ENCODE results near the gene PITPNC1.

Gene PITPNC1

DNA sequence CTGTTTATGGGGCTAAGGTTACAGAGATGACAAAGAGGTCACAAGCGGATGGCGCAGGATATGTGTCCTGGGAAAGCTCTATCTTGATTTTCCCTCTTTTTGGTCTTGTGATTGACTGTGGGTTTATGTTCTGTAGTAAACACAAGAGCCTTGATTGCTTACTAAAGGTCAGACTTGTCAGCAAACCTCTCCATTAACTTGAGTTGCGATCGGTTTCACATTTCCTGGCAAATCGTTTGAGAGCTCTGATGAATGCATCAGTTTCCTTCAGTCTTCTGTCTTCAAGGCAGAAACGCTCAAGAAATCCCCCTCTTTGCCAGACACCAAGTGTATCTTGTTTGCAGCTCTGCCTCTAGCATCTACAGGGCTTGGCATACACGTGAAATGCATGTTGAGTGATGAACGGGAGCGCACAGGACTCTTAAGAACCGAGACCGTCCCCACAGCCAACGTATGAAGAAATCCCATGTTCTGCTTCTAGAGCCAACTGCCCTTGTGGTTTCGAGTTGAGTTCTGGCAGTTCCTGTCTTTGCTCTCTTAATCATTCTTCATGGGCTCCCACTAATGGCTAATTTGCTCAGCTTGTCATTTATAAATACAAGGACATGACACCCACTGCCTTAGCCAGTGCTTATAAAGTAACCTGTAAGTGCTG, 143.3 kb downstream of the PITPNC1 start:
- FAIRE-seq = no peak

DNA sequence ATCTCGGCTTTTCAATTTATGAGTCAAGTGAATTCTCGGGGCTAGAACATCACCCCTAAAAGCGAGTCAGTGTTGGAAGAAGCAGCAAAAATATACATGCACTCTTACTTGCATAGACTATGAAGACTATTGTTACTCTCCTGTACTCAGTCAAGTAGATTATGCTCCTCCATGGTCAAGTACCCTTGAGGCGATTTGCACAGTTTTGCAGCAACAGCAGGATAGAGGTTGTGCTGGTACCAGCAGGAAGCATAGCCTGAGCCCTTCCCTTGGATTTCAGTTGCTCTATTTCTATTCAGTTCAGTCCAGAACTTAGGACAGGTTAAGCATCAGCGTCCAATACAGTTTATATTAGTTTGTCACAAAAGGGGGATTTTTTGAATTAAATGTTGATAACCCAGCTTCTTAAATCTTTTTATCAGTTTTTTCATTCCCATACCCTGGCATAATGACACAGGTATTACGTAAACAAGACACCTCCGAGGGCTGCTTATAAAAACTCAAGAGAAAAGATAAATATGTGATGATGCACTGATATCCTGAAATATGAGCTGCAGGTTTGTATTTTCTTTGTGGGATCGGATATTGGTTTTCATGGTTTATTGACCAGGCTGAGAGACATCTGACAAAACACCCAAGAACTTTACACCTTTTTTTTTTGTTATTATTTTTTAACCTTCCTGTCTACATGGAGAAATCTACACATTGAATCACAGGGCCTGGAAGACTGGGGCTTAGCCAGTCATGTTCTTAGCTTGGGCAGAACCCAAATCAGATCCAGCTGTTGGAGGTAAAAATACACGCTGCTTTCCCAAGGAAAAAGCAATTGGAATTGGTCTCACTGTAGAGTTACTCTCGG, 144.1 kb downstream of the PITPNC1 start:
- FAIRE-seq = no peak

DNA sequence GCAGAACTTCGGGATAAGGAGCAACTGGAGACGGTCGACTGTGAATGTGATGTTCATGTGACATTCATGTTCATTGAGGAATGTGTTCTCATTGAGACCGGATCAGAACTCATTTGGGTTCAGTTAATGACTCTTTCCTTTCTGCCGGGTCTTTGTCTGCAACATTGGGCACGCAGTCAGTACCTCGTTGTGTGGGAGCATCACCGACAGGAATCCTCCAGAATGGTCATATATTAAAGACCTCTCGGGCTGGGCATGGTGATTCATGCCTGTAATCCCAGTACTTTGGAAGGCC, 144.6 kb downstream of the PITPNC1 start:
- FAIRE-seq = no peak

DNA sequence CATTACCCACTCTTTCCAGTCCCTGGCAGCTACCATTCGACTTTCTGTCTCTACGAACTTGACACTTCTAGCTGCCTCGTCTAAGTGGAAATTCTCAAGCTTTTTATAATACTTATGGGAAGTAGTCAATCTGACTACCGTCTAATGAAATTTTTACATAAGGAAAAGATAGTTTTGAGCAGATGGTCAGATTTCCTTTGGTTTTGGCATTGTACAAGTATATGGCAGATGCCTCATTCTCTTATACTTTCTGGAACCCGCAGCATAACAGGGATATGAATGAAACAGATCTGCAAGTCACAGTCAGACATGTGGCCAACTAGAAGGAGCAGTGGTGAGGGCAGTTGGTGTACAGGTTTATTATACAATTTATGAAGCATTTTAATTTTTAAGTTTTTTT, 146.0 kb downstream of the PITPNC1 start:
- FAIRE-seq = no peak

DNA sequence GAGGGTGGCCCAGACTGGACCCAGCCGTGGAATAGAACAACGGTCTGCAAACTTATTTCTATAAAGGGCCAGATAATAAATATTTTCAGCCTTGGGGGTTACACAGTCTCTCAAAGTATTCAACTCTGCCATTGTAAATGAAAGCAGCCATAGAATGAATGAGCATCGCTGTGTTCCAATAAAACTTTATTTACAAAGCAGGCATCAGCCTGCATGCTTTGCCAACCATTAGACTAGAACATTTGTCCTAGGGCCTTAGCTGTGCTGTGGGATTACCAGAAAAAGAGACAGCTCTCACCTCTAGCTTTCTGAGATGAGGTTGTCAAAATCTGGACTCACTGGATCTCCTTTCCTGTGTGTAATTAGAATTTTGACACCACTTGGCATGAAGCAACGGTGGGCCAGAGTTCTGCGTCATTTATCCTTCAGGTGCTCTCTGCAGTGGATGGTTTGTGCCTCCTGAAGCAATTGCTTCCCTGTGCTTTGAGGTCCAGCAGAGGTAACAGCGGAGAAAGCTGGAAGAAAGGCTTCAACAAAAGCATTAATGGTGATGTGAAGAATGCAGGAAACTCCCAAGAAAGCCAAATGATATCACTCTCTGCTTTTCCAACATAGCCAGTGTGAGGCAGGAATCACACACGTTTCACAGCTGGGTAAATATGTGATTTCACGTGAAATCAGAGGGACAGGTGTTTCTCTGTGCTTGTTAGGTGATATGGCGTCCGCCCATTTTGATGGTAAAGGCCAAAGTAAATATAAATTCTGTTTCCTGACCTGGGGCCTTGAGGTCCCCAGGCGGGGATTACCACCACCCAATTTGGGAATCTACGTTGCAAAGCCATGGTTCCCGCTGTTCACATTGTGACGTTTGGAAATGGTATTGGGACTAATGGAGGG, 148.4 kb downstream of the PITPNC1 start:
- FAIRE-seq = no peak

DNA sequence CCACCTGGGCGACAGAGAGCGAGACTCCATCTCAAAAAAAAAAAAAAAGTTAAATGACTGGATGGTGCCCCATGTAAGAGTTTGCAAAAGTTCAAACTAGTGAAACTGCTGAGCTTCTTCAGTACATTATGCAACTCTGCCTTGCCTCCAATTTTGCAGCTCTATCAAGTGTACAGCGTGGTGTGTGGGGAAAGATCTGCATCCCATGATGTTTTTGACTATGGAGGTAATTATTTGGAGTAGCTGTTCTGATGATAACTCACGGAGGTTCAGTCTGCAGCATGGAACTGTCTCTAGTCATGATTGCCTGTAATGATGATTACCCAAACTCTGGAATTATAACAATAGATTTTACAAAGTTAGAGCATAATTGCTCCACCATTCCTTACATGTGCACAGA, 149.6 kb downstream of the PITPNC1 start:
- FAIRE-seq = no peak

DNA sequence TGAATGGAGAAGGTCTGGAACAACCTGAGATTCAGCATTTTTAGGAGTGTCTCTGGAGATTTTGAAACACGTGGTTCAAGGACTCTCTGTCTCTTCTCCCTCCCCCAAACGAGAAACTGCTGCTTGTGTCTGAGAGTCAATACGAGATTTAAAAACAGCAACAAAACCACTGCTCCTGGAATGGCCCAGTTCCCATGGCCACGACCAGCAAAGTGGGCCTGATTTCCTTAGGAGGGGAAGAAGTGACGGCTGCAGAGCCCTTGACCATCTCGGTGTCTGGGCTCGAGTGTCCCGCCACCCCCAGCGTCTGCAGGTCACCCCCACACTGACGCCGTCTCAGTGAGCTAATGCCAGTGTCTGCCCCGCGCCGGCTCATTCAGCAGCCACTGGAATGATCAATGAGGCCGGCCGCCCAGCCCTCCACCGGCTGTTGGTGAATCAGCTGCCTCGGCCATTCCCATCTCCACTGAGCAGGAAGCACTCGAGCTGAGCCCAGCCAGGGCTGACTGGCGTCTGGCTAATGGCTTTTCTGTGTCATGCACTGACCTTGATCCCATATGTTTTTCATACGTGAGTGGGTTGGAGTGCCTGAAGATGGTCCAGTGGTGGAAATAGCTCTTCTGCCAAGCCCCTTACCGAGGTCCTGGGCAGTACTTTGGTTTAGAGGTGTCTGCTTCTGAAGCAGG, 151.8 kb downstream of the PITPNC1 start:
- no peak for FAIRE-seq

DNA sequence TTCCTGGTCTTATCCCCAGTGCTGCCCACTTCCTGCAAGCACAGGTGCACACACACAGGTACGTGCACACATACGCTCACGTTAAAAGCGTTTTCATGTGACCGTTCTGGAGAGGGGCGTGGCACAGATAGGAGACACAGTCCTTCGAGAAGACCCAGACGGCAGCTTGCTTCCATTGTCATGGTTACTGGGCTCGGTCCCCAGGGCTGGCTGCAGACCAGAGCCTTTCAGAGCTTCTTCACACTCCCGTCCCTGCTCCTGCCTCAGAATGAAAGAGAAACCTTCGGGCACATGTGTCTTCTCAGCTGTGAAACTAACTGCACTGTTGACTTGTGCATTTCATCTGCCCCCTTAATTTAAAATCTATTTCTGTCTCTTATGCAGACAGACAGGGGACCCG, 154.2 kb downstream of the PITPNC1 start:
- FAIRE-seq = no peak

DNA sequence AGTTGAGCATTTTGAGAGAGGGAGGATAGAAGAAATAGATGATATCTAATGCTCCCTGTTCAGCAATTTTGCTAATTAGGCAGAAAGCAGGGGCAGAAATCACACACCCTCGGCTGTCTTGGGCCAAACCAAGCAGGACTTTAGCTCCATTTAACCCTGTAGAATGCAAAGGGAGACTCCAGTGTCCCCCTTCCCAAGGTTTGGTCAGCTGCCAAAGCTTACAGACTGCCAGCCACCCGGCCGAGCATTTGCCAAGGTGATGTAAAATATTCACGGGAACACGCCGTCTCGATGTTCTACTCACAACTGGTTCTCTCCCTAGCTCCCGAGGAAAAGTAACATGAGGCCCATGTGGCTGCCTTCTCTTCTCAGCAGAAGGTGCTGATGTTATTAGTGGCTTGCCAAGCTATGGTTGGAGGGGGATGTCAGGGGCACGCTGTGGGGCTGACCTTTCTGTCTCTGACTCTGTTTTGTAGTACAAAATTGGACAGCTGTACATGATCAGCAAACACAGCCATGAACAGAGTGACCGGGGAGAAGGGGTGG, 155.3 kb downstream of the PITPNC1 start:
- FAIRE-seq = no peak

DNA sequence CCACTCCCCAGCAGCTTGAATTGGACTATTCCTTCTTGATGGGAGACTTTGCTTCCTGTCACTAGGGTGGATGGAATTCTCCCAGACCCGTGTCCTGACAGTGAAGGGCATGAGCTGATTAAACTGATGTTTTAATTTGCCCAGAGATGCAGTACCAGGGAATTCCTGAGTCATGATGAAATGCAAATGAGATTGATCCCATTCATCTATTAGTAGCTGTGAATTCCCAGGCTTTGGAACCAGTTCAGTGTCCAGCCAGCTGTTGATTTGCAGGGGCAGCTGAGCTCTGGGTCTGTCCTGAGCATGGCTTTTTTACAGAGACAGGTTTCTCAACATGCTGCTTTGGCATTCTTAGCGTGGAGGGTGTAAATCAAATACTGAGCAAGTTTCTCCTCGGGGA, 157.9 kb downstream of the PITPNC1 start:
- no peak for FAIRE-seq

DNA sequence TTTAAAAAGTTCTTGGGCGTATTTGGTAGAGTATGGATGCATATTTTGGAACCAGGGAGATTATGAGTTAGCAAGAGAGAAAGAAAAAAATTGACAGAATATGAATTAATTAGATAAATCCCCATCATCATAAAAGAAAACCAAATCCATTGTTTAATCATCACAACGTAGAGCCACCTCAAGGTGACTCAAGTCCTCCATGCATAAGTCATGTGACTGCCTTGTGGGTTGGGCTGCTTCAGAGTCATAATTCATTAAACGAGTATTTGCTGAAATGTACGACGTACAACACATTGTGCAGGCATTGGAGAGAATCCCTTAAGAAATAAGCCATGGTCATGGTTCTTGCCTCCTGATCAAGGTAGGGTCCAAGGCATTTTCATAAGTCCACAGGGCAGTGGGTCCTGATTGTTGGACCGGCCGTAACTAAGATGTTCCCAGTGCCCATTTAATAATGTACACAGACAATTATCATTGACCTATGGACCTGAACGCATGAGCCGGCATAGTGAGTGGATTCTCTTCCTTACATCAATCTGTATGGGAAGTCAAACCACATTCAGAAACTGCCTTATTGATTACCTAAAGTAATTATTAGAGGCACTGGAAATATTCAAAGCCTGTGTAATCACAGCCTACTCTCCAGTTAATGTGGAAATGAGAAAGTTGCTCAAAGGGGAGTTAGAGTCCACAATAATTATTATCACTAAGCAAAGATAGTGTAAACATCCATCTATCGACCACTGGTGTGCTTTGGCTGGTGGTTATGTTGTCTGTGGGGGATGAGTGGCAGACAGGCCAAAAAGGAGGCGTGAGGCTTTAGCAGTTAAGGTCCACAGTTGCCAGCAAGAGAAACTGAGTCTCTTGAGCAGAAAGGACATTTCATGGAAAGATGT, 165.4 kb downstream of the PITPNC1 start:
- no peak for FAIRE-seq

DNA sequence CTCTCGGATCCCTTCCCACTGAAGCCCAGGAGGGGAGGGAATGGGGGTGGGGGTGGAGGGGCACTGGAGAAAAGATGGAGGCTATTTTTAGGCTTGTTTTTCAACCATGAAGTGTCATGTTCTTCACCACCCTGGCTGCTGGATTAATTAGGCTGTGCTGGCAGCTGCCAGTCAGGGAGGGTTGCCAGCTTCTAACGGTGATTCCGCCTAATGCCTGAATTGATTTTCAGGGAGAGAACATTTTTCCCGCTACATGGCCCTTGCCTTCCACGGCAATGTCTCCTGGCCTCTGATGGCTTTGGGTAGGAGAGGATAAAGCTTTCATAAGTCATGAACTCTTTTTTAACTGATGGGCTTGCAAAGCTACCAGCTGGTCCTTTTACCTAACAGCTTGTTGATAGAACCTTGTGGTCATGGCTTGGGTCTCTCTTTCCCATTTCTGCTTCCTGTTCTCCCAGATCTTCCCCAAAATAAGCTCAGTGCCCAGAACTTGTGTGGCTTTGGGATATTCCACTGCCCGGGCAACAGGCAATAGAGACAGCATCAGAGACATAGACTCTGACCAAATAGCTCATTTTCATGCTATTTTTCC, 167.4 kb downstream of the PITPNC1 start:
- no peak for FAIRE-seq

DNA sequence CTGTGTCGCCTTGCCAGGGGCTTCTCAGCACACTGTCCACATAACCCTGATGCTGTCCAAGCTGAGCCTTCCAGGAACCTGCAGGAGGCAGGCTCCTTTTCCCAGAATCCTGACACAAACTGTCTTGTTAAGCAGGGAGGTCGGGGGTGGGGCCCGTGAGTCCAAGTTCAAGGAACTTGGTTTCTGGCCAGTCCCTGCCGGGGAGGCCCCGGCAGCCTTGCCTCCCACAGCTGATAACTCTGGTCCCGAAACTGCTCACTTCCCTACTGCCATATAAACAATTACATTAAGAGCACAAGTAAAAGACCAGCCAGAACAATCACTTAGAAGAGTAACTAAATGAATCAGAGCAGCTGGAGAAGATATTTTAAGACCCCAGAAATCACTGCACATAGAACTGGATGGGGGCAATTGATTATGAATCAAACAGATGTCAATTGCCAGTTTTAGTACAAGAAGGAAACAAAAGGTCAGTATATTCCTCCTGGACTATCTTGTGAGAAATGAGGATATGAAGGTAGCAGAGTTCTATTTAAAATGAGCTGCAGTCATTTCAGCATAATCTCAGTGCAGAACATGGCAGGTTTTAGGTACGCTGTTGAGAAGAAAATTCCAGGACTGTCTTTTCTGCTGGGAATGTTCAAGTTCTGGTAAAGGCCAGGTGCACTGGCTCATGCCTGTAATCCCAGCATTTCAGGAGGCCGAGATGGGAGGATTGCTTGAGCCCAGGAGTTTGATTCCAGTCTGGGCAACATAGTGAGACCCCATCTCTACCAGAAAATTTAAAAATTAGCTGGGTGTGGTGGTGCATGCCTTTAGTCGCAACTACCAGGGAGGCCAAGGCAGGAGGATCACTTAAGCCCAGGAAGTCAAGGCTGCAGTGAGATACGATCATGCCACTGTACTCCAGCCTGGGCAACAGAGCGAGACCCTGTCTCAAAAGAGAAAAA, 169.8 kb downstream of the PITPNC1 start:
- FAIRE-seq = no peak

DNA sequence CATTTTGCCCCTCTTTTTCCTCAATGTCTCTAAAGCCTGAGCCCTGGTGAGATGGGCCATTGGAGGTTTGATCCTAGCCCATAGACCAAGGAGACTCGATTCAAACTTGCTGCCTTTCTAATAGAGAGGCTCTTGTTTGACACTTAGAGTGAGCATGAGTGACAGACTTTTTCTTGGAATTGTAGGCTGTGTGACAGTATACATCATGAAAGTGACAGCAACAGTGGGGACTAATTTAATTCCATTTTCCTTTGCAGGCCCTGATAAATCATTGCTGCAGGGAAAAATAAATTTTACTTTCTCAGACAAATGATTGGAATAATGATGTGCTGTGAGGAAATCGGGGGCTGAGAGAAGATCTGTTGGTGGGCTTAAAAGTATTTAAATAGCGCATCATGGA, 171.6 kb downstream of the PITPNC1 start:
- no peak for FAIRE-seq

DNA sequence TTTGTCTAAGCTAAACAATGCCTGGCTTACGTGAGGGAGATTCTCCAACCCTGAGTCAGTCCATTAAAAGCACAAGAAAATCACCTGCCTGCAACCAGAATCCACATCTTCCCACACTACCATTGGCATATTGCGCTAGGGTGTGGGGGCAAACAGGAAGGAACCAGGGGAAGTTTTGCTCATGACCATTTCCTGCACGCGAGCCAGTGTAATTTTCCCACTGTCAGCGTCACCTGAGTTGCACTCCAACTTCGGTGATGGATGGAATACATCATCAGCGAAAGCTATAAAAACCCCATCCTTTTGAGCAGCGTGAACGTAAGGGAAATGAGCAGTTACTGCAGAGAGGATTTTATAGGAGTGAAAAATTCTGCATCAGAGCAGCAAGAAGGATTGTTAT, 172.7 kb downstream of the PITPNC1 start:
- FAIRE-seq = no peak

DNA sequence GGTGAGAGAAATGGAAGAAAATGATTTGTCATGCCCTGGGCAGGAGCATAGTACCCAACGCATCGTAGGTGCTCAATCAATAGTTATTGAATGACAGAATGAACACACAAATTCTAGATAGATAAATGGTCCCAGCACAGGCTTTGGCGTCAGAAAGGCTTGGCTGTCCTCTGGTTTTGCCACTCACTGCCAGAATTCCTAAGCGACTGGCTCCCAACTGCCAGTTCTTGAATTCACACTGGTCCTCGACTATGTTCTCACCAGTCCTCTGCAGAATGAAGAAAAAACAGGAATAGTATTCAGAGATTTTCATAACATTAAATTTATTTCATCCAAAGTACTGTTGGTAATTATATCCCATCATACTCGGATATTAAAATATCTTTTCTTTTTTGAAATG, 177.6 kb downstream of the PITPNC1 start:
- FAIRE-seq = no peak

DNA sequence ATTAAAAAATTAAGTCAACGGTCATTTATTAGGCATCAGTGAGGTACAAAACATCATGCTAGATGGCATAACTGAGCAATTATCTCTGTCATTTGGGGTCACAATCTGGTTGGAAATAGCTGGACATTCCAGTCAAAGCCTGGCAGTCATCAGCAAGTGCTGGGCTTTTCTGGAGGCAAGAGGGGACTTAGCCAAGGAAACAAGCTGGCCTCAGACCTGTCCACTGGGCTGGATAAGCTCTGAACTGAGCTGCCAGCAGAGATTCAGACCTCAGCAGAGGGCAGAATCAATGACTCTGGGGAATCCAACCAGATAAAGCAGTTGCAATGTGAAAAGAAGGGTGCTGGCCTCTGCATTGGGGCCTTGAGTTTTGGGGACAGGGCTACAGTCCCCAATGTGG, 178.8 kb downstream of the PITPNC1 start:
- no peak for FAIRE-seq

DNA sequence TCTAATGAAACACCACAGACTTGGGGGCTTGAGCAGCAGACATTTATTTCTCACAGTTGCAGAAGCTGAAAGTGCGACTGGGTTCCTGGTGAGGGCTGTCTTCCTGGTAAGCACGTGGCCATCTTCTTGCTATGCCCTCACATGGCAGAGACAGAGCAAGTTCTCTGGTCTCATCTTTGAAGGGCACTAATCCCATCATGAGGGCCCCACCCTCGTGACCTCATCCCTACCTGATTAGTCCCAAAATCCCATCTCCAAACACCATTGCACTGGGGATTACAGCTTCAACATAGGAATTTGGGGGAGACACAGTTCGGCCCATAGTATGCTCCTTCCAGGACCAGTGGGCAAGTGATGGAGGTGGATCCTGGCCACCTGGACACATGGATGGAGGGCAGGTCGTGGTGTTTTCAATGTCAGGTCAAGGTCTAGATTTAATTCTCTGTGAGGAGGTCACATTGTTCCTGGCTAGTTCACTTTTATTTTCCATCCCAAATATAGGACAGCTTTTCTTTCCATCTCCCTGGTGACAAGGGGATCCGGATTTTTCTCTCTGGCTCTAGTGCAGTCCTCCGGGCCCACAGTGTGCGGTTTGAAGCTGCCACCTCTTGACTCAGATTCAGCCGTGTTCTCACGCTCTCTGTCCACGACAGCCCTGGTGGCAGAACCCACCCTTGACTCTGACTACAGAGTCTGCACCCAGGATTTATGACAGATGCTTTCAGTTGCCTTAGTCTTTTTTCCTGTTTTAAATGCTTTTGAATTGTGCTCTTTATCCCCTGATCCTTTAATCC, 180.2 kb downstream of the PITPNC1 start:
- no peak for FAIRE-seq

DNA sequence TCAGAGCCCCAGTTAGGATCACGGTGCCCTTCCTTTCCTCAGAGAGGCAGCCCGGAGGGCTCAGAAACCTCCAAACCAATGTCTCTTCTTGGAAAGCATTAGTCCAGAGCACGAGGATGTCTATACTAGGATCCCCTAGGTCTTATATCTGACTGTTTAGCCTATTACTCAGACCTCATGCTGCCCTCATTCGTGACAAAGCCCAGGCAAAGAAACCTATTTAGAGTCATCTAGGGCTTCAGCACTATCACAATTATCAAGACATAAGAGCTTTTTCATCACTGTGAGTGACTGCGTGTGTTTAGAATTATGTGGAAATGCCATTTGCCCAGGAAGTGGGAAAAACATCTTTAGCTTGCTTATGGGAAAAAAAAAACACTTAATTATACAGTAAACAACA, 180.8 kb downstream of the PITPNC1 start:
- no peak for FAIRE-seq

Measured in A204.1 (cell line).